ENCODE measurements around the gene TBX4.

Gene TBX4

DNA sequence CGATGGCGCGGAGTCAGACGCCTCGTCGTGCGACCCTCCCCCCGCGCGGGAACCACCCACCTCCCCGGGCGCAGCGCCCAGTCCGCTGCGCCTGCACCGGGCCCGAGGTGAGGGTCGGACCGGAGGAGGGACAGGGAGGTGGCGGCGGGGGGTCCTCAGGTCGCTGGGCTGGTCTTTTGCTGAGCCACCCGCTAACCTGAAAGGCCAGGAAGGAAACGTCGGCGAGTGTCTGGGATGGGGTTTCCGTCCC is 47.6 kb upstream of the TBX4 start:
- Histone ChIP-seq H3K27ac (ENCODE audit: low read depth, low read length) (no peak overlapping the region), H3K36me3 (ENCODE audit: low read length) (no peaks in the 10 kb centered on the region), H3K4me2 (ENCODE audit: low read depth, low read length, poor library complexity, severe bottlenecking) (no peak overlapping the region), H3K27me3 (ENCODE audit: low read length) (no peaks in the 10 kb centered on the region), H3K79me2 (ENCODE audit: insufficient read depth, low read length) (no peaks in the 10 kb centered on the region), H3K9ac (ENCODE audit: low read length) (no peak overlapping the region), H3F3A (ENCODE audit: insufficient read depth) (no peaks in the 10 kb centered on the region), H3K9me3 (ENCODE audit: insufficient read depth, low read length) (no peaks in the 10 kb centered on the region), H2AFZ (ENCODE audit: low read depth, low read length, severe bottlenecking) (no peak overlapping the region), H4K20me1 (ENCODE audit: low read depth, low read length) (no peaks in the 10 kb centered on the region), H3K4me3 (ENCODE audit: insufficient read depth, low read length, poor library complexity, severe bottlenecking) (no peak overlapping the region), H3K9me2 (replicated peaks; ENCODE audit: insufficient read depth, low read length) (no peaks in the 10 kb centered on the region)
- no peak for TF ChIP-seq EZH2phosphoT487 (conservative IDR thresholded peaks at IDR 0.05; ENCODE audit: low read length)
- TF ChIP-seq, protein P1, sequence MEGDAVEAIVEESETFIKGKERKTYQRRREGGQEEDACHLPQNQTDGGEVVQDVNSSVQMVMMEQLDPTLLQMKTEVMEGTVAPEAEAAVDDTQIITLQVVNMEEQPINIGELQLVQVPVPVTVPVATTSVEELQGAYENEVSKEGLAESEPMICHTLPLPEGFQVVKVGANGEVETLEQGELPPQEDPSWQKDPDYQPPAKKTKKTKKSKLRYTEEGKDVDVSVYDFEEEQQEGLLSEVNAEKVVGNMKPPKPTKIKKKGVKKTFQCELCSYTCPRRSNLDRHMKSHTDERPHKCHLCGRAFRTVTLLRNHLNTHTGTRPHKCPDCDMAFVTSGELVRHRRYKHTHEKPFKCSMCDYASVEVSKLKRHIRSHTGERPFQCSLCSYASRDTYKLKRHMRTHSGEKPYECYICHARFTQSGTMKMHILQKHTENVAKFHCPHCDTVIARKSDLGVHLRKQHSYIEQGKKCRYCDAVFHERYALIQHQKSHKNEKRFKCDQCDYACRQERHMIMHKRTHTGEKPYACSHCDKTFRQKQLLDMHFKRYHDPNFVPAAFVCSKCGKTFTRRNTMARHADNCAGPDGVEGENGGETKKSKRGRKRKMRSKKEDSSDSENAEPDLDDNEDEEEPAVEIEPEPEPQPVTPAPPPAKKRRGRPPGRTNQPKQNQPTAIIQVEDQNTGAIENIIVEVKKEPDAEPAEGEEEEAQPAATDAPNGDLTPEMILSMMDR (IDR thresholded peaks at IDR 0.05; ENCODE audit: insufficient read depth, low read length, poor library complexity, severe bottlenecking) = no peak

DNA sequence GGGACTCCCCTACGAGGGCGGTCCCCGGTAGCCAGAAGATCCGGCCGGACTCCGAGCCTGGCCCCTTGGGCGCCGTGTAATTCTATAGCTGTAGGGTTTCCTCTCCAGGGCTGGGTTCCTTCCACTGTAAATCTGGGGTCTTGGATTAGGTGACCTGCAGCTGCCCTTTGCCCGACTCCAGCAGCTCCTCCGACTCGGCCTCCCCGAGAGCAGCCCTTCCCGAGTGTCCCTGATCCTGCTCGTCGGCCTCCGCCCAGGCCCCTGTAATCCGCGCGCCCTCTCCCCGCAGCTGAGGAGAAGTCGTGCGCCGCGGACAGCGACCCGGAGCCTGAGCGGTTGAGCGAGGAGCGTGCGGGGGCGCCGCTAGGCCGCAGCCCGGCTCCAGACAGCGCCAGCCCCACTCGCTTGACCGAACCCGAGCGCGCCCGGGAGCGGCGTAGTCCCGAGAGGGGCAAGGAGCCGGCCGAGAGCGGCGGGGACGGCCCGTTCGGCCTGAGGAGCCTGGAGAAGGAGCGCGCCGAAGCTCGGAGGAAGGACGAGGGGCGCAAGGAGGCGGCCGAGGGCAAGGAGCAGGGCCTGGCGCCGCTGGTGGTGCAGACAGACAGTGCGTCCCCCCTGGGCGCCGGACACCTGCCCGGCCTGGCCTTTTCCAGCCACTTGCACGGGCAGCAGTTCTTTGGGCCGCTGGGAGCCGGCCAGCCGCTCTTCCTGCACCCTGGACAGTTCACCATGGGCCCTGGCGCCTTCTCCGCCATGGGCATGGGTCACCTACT is 47.1 kb upstream of the TBX4 start:
- no peak overlapping the region for H3K9ac ChIP-seq (ENCODE audit: low read length)
- H3K27ac ChIP-seq (ENCODE audit: low read depth, low read length) = no peak overlapping the region
- H3K4me3 ChIP-seq (ENCODE audit: insufficient read depth, low read length, poor library complexity, severe bottlenecking) = no peak overlapping the region
- H2AFZ ChIP-seq (ENCODE audit: low read depth, low read length, severe bottlenecking) = no peak overlapping the region
- H3K79me2 ChIP-seq (ENCODE audit: insufficient read depth, low read length) = no peaks in the 10 kb centered on the region
- no peak overlapping the region for H3K4me2 ChIP-seq (ENCODE audit: low read depth, low read length, poor library complexity, severe bottlenecking)
- TF ChIP-seq, protein P1 (IDR thresholded peaks at IDR 0.05; ENCODE audit: insufficient read depth, low read length, poor library complexity, severe bottlenecking) = no peak
- TF ChIP-seq EZH2phosphoT487 (conservative IDR thresholded peaks at IDR 0.05; ENCODE audit: low read length) = no peak
- no peaks in the 10 kb centered on the region for H3K36me3 ChIP-seq (ENCODE audit: low read length)
- no peaks in the 10 kb centered on the region for H3K27me3 ChIP-seq (ENCODE audit: low read length)
- H3K9me3 ChIP-seq (ENCODE audit: insufficient read depth, low read length) = no peaks in the 10 kb centered on the region
- H3K9me2 ChIP-seq (replicated peaks; ENCODE audit: insufficient read depth, low read length) = no peaks in the 10 kb centered on the region
- no peaks in the 10 kb centered on the region for H3F3A ChIP-seq (ENCODE audit: insufficient read depth)
- H4K20me1 ChIP-seq (ENCODE audit: low read depth, low read length) = no peaks in the 10 kb centered on the region

DNA sequence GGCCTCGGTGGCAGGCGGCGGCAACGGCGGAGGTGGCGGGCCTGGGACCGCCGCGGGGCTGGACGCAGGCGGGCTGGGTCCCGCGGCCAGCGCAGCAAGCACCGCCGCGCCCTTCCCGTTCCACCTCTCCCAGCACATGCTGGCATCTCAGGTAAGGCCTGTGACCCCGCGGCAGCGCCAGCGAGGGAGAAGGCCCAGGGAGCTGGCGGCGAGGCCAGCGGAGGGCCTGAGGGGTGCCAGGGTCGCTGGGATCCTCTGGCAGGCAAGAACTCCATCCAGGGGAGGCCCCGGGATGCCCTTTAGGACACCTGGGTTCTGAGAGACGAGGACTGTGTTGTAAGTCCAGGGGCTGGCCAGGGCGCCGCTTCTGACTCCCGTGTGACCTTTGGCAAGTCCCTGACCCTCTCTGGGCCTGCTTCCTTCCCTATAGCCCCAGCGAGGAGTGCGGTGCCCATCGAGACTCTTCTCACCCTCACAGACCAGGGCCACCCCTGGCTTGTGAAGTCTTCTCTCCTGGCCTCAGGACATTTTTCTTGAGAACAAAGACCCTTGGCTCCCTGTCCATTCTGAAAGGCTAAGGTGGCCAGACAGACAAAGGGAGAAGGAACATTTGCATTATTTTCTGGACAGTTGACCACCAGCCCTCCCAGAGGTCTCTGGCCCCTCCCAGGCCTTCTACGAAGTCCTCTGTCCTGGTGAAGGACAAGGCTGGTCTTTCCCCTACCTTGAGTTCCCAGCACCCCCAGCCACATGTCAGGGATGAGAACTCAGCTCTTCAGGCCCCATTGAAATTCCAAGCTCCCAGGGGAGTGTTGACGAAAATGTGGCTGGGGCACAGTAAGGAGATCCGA is 46.3 kb upstream of the TBX4 start:
- Histone ChIP-seq H3K27ac (ENCODE audit: low read depth, low read length) (no peak overlapping the region), H3K9me3 (ENCODE audit: insufficient read depth, low read length) (no peaks in the 10 kb centered on the region), H4K20me1 (ENCODE audit: low read depth, low read length) (no peaks in the 10 kb centered on the region), H3F3A (ENCODE audit: insufficient read depth) (no peaks in the 10 kb centered on the region), H3K27me3 (ENCODE audit: low read length) (no peaks in the 10 kb centered on the region), H2AFZ (ENCODE audit: low read depth, low read length, severe bottlenecking) (no peak overlapping the region), H3K9me2 (replicated peaks; ENCODE audit: insufficient read depth, low read length) (no peaks in the 10 kb centered on the region), H3K9ac (ENCODE audit: low read length) (no peak overlapping the region), H3K36me3 (ENCODE audit: low read length) (no peaks in the 10 kb centered on the region), H3K4me2 (ENCODE audit: low read depth, low read length, poor library complexity, severe bottlenecking) (no peak overlapping the region), H3K4me3 (ENCODE audit: insufficient read depth, low read length, poor library complexity, severe bottlenecking) (no peak overlapping the region), H3K79me2 (ENCODE audit: insufficient read depth, low read length) (no peaks in the 10 kb centered on the region)
- TF ChIP-seq EZH2phosphoT487 (conservative IDR thresholded peaks at IDR 0.05; ENCODE audit: low read length) = no peak
- TF ChIP-seq, protein P1 (IDR thresholded peaks at IDR 0.05; ENCODE audit: insufficient read depth, low read length, poor library complexity, severe bottlenecking) = no peak
